GM19023 (cell line): ENCODE data around the gene MYL12B.

Source experiments
- ATAC-seq: cut with Tn5 transposase; IDR thresholded peaks from one replicate; pipeline ENCODE4 v1.9.1; 2021; ENCODE audit warnings: mild to moderate bottlenecking, moderate library complexity; ENCODE audit not compliant: unreplicated experiment

MYL12B gene

GRCh38 chr18:3260995-3261372 lies 949 bp upstream of the MYL12B start:
- ATAC-seq: no peak

DNA sequence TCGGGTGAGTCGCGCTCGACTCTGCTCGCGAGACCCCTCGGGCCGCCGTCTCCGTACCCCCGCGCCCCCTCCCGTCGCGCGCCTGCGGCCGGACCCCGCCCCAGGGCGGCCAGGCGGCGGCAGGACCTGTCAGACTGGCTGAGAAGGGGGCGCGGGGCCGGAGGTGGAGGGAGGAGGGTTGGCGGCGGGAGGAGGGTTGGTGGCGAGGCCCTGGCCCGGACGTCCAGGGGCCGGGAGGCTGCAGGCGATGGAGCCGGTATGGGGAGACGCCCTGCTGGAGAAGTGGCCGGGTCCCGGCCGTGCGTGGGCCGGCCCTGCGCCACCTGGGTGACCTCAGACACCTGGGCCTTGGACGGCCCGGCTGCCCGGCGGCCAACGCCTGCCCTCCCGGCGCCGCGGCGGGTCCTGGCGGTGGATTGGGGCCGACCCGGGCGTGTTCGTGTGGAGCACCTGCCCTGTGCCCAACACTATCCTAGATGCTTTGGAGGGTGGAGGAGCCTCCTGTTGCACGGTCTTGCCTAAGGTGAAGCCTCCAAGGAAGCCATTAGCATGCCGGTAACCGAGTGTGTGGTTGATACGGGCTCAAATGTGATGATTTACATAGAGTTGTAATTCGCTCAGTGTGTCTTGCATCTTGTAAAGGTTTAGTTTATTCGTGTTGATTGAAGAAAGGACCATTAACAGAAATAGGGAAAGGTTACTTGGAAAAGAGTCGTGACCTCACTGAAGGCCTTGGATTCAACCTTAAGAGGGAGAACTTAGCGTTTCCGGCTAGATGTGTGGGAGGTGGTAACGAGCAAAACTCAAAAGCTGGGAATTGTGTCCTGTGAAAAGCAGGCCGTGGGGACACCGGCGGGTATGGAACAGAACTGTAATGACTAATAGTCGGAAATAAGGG lies 550 bp downstream of the MYL12B start:
- peak; percentile 52 for ATAC-seq

DNA sequence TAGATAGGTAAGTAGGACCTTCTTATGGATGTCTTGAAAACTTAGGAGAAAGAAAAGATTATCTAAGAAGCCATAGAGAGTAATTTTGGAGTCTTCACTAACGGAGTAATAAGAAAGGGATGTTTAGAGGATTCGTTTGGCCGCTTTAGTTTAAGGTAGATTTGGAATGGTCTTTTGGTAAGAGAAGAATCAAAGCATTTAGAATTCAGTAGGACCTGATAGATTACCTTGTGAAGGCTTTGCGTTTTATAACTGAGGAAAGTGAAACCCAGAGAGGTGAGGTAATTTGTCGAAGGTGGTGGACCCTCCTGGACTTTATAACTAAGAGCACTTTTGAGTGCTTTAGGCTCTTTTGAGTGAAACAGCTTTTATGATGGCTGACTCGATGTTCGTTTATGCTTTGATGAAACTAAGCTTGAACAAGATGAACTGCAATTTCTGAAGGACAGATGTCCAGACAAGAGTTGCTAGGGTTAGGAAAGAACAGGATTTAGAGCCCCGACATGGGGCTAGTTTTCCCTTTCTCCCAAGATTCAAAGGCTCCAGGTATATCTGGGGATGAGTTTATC lies 1.3 kb downstream of the MYL12B start:
- no peak for ATAC-seq

DNA sequence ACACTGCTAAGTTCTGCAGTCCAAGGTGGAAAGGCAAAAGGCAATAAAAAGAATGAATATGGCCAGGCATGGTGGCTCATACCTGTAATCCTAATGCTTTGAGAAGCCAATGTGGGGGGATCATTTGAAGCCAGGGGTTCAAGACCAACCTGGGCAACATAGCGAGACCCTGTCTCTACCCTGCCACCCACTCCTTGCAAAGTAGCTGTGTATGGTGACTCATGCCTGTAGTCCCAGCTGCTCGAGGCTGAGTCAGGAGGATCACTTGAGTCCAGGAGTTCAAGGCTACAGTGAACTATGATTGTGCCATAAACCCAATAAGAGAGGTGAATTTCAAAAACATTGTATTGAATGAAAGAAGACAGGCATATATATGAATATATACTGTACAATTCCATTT lies 2.4 kb downstream of the MYL12B start:
- ATAC-seq: no peak

DNA sequence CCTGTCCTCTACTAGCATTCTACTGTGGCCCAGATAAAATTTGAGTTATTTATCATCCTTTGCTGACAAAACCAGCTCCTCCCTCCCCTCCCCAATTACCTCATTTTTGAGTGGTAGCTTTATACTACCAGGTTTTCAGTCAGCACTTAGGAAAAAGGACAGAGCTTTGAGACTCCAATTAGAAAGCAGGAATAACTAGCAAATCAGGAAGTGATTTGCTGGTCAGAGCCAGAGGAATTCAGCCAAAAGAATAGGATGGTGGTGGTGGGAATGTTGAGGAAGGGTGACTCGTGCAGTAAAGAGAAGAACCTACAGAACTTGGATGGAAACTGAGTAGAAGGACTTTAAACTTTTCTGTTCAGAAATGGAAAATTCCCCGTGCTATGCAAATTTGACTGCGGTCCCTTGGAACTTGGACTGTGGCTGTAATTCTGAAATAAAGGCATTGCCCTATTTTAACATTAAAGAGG lies 3.7 kb downstream of the MYL12B start:
- ATAC-seq: no peak

GRCh38 chr18:3266062-3266608 lies 4.2 kb downstream of the MYL12B start:
- ATAC-seq: no peak

DNA sequence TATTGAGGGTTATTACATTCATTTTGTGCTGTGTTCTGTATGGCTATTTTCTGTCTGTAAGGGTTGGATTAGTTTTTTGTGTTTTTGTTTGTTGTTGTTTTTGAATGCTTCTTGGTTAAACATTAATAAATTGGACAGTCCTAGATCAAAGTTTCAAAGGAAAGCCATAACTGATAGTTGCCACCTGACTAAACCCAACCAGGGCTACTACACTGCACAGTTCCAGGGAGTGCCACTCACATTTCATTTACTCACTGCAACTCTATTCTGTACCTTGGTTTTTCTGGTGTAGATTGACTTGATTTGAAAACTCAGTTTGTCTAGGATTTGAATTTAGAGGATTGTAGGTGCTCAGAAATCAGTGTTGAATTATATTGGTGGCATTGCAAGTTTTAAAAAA lies 6.4 kb downstream of the MYL12B start:
- no peak for ATAC-seq

- ATAC-seq: no peak
Measured at GRCh38 chr18:3269241-3269913, 7.4 kb downstream of the MYL12B start.

DNA sequence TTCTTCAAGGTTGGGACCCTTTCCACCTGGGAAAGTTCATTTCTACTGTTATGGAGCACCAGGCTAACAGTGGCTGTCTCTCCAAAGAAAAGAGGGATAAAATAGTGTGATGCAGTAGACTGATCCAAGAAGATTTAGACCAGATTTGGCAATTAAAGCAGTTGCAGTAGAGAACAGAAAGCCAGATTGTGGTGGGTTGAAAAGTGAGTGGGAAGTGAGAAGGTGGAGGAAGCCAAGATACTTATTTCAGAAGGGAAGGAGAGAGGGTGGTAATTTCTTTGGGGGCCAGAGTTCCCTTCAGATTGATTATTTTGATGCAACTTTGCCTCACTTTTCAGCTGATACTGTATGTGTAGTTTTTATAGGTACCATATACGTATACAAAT lies 8.0 kb downstream of the MYL12B start:
- no peak for ATAC-seq

DNA sequence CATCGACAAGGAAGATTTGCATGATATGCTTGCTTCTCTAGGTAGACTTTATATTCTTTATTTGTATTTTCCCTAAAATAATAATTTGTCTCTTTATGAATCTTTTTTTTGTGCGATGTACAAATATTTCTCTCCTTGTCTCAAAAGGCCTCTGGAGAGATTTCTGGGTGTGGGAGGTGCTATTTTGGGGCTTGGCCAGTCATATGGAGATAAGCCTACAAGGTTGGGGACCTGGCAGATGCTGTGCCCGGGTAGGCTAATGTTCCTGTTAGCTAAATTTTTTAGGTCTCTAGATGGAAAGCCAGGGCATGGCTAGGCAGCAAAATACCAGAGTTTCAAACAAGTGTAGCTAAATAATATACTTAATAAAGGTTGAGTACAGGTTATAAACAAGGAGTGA lies 11.1 kb downstream of the MYL12B start:
- ATAC-seq: no peak

- ATAC-seq: peak; percentile 44
Measured at GRCh38 chr18:3277643-3278213, 15.8 kb downstream of the MYL12B start.

- ATAC-seq: peak; percentile 73
Measured at GRCh38 chr18:3279201-3280185, 17.6 kb downstream of the MYL12B start.

DNA sequence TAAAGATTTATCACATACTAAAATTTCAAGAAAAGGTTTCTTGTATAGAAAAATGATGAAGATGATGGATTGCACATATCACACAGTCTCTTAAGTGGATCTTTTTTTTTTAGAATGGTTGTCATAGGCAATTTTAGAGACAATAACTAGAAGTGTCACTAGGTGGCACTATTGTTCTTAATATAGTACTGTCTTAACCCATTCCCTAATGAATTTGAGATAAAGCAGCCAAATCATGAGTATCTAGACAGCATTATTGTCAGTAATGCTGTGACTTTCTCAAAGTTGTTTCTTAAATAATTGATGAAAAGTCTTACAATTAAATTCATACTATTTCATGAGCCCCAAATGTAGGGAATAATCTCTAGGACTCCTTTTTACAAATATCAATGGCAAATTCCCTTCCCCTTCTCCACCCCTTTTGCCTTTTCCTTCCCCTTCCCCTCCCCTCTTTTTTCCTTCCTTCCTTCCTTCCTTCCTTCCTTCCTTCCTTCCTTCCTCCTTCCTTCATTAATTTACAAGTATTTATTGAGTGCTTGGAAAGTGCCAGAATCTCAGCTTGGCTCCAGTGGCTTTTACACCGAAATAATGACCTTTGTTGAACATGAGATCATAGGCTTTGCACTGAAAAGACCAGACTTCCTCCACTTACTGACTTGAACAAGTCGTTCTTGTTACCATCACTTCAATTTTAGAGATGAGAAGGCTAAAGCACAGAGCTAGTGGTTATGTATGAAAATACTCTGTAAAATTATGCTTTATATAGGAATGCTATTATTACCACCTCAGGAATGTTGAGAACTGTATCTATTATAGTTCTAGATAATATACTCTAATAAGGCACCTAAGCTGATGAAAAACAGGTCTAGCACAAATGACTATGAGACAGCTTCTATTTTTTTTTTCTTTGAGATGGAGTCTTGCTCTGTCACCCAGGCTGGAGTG lies 19.8 kb downstream of the MYL12B start:
- no peak for ATAC-seq

DNA sequence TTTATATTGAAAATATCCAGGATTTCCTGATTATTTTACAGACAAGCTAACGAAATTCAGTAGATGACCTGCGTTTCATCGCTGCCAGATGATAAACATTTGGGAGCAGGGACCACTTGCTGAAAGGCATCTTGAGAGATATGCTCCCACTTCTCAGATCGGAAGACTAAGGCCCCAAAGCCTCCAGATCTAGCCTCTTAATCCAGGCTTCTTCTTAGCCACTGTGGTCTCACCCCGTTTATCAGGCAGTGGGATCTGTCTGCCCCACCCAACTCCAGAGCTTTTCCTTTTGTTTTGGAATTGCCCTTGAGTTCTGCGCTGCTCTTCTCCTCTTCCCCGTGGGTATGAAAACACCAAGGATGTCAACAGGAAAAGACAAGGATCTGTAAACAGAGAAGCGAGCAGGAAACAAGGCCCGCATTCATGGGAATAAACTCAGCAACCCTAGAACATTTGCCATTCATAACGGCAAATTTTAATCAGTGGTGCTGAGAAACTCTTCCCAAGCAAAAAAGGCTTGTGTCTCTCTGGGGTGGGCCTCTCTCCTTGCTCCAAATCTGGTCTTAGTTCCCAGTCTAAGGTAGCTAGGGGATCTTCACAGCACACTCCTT lies 21.4 kb downstream of the MYL12B start:
- ATAC-seq: no peak

GRCh38 chr18:3283908-3284307 lies 22.0 kb downstream of the MYL12B start:
- no peak for ATAC-seq

- no peak for ATAC-seq
Measured at GRCh38 chr18:3284501-3284900, 22.6 kb downstream of the MYL12B start.

GRCh38 chr18:3286159-3286558 lies 24.2 kb downstream of the MYL12B start:
- no peak for ATAC-seq

DNA sequence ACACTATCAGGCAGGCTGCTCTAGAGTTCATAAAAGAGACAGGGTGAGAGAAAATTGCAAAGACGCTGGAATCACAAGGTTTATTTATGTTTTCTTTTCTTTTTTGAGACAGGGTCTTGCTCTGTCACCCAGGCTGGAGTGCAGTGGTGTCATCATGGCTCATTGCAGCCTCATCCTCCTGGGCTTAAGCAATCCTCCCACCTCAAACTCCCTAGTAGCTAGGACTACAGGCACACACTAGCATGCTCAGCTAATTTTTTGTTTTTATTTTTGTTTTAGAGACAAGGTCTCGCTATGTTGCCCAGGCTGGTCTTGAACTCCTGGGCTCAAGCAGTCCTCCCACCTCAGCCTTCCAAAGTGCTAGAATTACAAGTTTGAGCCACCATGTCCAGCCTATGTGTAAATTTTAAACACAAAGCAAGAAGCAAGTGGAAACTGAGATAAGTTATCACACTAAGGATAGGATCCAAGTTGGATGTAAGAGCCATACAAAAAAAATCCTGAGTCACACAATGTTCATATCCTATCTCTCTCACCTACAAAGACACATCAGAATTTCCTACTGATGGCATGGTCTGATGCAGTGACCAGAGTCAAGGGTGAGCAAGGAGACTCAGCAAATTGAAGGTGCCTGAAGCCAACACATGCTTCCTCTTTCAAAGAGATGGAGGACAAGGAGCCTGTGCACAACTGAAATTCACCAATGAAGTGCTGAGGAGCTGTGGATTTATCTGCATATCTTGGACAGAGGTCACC lies 31.4 kb downstream of the MYL12B start:
- no peak for ATAC-seq
